Small intestine (tissue), 16 donors: ENCODE measurements around the gene NANOS3. TPM values are rescaled to one million over a fixed set of nuclear protein-coding genes. Genes with fewer than 3 reads are reported as not detected.

Experiments used
- DNase-seq, 2 donors: peaks; one replicate each; pipeline versions ENCODE4 v3.0.0 to v3.0.0-alpha.2; 2013
- FAIRE-seq: peaks from 2 replicates; lab custom pipeline; 2012; peaks lifted over from hg19 to GRCh38; lab: Jason Lieb, UNC
- H3K27ac ChIP-seq, 3 donors: one replicate each; pipeline ENCODE4 v1.5.1; 2013; ENCODE audit warnings: low read length in 2 of 3, mild to moderate bottlenecking in 2 of 3, control low read depth in 1 of 3, inconsistent platforms in 1 of 3, low read depth in 1 of 3, moderate library complexity in 1 of 3
- H3K27me3 ChIP-seq, 3 donors: one replicate each; pipeline ENCODE4 v1.6.1; 2013; ENCODE audit warnings: low read length in 3 of 3, inconsistent platforms in 1 of 3; ENCODE audit not compliant: control insufficient read depth in 3 of 3, insufficient read depth in 3 of 3
- H3K36me3 ChIP-seq, 3 donors: one replicate each; pipeline ENCODE4 v1.6.1; 2013; ENCODE audit warnings: low read length in 3 of 3, inconsistent platforms in 1 of 3, low read depth in 1 of 3, mild to moderate bottlenecking in 1 of 3, moderate library complexity in 1 of 3; ENCODE audit not compliant: control insufficient read depth in 3 of 3, insufficient read depth in 2 of 3
- H3K4me1 ChIP-seq, 3 donors: one replicate each; pipeline ENCODE4 v1.6.1; 2013; ENCODE audit warnings: low read length in 2 of 3, inconsistent platforms in 1 of 3, low read depth in 1 of 3, mild to moderate bottlenecking in 1 of 3, moderate library complexity in 1 of 3; ENCODE audit not compliant: control insufficient read depth in 3 of 3, insufficient read depth in 2 of 3
- H3K4me3 ChIP-seq, 3 donors: one replicate each; pipeline ENCODE4 v1.5.1; 2013; ENCODE audit warnings: low read length in 3 of 3, control low read depth in 1 of 3, inconsistent platforms in 1 of 3, low read depth in 1 of 3, mild to moderate bottlenecking in 1 of 3, moderate library complexity in 1 of 3
- H3K9me3 ChIP-seq, 2 donors: one replicate each; pipeline ENCODE4 v1.6.1; 2013; ENCODE audit warnings: low read depth in 1 of 2, low read length in 1 of 2; ENCODE audit not compliant: control insufficient read depth in 2 of 2, insufficient read depth in 1 of 2
- WGBS, 3 donors: extraction: QIAGEN DNeasy Blood & Tissue Kit; methylation state at CpG; one replicate each; pipeline ENCODE4 v1.1.7; 2013; 5-methylcytosine and 5-hydroxymethylcytosine counted together
- long read RNA-seq, 10 donors: transcript quantifications; one replicate each; lab custom pipeline, GENCODE V29; 2026
- polyA plus RNA-seq, 4 donors: library from polyadenylated mRNA; stranded (reverse) in 3 of 4; unstranded in 1 of 4; fragments of 200-250 nt in 3 of 4; fragments of 120-200 nt in 1 of 4; gene quantifications; one replicate each; pipeline versions ENCODE4 v1.2.1 to v1.2.3, GENCODE V29; 2013
- donor health status: healthy with polysubstance abuse.
- donor health status: control.
- donor health status: control.
- donor health status: Bipolar disorder and iron deficiency.
- donor health status: healthy.

The NANOS3 gene
- 1 to 10 TPM in 1 of 4 donors, under 1 TPM in 1, not detected in 2; 0.45 to 1.0 TPM for polyA plus RNA-seq
- long read RNA-seq, donor 1, result 0 reads
- long read RNA-seq, donor 2, result 0 reads
- long read RNA-seq, donor 3, result 0 reads
- long read RNA-seq, donor 4, result 0 reads
- long read RNA-seq, donor 5, result 0 reads
- long read RNA-seq, donor 6, partial matches to known transcripts, result 0 of 1 reads
- long read RNA-seq, donor 6, other reads (novel, unspliced or antisense), result 0 of 1 reads
- long read RNA-seq, donor 7, result 0 reads
- long read RNA-seq, donor 8, result 0 reads
- long read RNA-seq, donor 9, result 0 reads
- long read RNA-seq, donor 10, result 0 reads

DNA sequence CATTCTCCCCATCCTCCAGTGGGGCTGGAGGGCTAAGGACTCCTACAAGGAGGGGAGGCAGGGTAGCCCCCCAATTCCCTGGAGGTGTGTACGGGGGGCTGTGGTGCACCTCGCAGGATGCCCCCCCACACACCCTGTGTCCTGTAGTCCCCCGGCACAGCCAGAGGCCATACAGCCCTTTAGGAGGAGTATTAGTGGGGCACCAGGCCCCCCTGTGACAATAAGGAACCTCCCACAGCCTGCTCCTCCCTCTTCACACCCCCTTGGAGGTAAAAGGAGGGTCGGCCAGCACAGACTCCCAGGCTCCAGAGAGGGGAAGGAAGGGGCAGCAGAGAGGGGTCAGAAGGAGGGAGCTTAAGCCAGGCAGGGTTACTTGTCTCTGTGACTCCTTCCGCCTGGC is at the start of gene NANOS3:
TSS of gene NANOS3 (plus strand) at position 301 of the 400 bp plus-strand sequence. CDS start 115 bp downstream, outside the sequence.
- Histone ChIP-seq H3K4me1 (peaks cover 0 to 19% (median 6%) of the 10 kb centered on the region in 3 donors), H3K27ac (no peak within 1 kb of the TSS), H3K27me3 (peaks cover 0 to 2% (median 0%) of the 10 kb centered on the region in 3 donors), H3K36me3 (no peaks in the 10 kb centered on the region), H3K4me3 (no peak within 1 kb of the TSS), H3K9me3 (no peaks in the 10 kb centered on the region)
- DNase-seq (no peak), FAIRE-seq (no peak)
- WGBS, 3 donors, result 18 to 47% (median 44%) methylated on average over 4 to 5 of the region's 5 CpGs

DNA sequence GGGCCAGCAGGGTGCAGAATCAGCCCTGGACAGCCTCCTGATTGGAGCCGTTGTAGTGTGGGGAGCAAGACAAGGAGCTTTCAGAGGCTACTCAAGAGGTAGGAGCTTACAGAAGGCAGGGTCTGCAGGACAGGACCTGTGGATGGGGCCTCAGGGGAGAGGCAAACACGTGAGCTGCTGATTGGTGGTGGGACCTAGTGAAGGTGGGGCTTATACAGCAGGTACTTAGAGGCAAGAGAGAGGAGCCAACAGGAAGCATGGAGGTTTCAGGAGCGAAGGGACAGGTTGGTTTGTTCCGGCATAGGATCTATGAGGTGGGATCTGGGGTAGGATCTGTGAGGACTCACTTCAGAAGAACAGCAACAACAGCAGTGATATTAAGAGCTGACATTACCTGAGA is 49.3 kb upstream of the NANOS3 start:
- FAIRE-seq (no peak), DNase-seq (peak in 1 of 2 donors; percentile 38)
- 80 to 88% (median 85%) methylated on average over 4 of the region's 4 CpGs for WGBS, 3 donors
- H3K36me3 ChIP-seq, result peaks cover 0 to 76% (median 7%) of the 10 kb centered on the region in 3 donors
- H3K4me1 ChIP-seq, result peaks cover 0 to 5% (median 0%) of the 10 kb centered on the region in 3 donors
- H3K27ac ChIP-seq, result no peak overlapping the region
- no peaks in the 10 kb centered on the region for H3K27me3 ChIP-seq
- no peaks in the 10 kb centered on the region for H3K9me3 ChIP-seq
- no peak overlapping the region for H3K4me3 ChIP-seq

DNA sequence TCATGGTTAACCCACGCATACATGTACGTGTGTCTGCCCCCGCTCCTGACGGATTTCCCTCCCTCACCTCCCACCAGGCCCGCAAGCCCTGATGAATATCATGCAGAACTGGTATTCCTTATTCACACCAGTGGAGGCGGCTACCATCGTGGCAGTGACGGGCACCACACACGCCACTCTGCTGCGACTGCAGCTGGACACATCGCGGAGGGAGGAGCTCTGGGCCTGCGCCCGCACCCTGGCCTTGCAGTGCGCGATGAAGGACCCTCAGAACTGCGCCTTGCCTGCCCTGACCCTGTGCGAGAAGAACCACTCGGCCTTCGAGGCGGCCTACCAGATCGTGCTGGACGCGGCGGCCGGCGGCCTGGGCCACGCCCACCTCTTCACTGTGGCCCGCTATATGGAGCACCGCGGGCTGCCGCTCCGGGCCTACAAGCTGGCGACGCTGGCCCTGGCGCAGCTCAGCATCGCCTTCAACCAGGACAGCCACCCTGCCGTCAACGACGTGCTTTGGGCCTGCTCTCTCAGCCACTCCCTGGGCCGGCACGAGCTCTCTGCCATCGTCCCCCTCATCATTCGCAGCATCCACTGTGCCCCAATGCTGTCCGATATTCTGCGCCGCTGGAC is 46.7 kb upstream of the NANOS3 start:
- 95 to 96% (median 95%) methylated on average over 40 to 47 of the region's 47 CpGs for WGBS, 3 donors
- peaks cover 0 to 76% (median 7%) of the 10 kb centered on the region in 3 donors for H3K36me3 ChIP-seq
- H3K27ac ChIP-seq, result no peak overlapping the region
- peaks cover 0 to 15% (median 2%) of the 10 kb centered on the region in 3 donors for H3K4me1 ChIP-seq
- H3K4me3 ChIP-seq, result no peak overlapping the region
- no peak for FAIRE-seq
- no peak for DNase-seq
- no peaks in the 10 kb centered on the region for H3K9me3 ChIP-seq
- H3K27me3 ChIP-seq, result no peaks in the 10 kb centered on the region

DNA sequence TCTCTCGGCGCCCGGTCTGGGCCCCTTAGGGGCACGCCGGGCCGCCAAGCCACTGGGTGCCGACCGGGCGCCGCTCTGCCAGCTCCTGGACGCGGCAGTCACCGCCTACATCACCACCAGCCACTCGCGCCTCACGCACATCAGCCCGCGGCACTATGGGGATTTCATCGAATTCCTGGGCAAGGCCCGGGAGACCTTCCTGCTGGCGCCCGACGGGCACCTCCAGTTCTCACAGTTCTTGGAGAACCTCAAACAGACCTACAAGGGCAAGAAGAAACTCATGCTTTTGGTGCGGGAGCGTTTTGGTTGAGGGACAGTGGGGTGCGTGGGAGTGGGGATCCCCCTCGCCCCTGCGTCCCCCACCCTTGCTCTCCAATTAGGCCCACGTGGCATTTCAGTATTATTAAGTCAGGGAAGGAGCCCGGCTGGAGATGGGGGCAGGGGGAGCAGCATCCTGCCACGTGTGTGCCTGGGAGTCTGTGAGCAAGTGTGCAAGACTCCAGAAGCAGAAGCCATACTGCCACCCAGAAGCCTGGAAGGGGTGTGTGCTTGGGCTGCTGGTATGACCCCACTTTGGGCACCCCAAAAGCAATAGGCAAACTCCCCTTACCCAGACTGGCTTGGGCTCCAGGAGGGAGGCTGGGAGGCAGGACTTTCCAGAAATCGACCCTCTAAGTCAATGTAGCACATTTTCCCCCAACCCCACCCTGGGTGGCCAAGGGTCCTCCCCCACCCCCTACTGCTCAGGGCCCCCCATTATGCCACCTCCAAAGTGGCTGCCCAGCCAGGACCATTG is 46.0 kb upstream of the NANOS3 start:
- DNase-seq, result peak in 1 of 2 donors; percentile 26

DNA sequence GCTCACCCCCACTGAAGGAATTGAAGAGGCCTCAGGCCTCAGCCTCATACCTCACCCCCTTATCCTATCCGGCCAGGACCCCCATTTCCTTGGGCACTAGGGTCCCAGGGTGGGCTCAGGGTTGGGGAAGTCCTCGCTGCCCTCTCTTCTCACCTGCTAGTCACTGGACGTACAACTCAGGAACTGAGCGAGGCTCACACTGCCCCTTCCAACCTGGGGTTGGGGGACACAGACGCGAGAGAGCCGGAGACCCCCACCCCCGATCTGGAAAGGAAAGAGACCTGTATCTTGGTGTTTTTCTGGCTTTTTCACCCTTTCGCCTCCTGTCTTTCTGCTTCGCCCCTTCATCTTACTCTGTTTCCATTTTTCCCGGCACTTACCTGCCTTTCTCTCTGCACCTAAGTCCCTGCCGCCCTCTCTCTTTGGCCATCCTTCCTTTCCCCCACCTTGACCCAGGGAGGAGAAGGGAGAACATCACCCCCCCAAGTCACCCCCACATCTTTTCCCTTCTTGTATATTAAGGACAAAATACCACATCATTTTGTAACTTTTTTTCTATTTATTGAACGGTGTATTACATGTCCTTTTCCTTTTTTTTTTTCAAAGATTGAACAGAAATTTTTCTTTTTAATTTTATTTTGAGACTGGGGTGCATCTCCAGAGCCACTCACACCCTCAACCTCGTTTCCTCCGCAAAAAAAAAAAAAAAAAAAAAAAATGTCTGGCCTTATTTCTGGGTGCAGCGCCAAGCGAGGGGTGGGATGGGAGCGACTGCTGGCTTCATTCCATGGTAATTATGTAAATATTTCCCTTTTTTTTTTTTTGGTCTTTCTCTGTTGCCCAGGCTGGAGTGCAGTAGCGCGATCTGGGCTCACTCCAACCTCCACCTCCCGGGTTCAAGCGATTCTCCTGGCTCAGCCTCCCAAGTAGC is 45.1 kb upstream of the NANOS3 start:
- peak in 1 of 2 donors; percentile 21 for DNase-seq
- H3K36me3 ChIP-seq, result peaks cover 0 to 77% (median 7%) of the 10 kb centered on the region in 3 donors
- H3K27me3 ChIP-seq, result no peaks in the 10 kb centered on the region
- H3K27ac ChIP-seq, result no peak overlapping the region
- no peaks in the 10 kb centered on the region for H3K9me3 ChIP-seq
- no peak overlapping the region for H3K4me3 ChIP-seq
- peaks cover 0 to 19% (median 2%) of the 10 kb centered on the region in 3 donors for H3K4me1 ChIP-seq
- FAIRE-seq, result no peak
- 77 to 84% (median 82%) methylated on average over 22 of the region's 22 CpGs for WGBS, 3 donors

More for the DNA sequence above, 46.0 kb upstream of the NANOS3 start:
- no peak overlapping the region for H3K27ac ChIP-seq
- H3K27me3 ChIP-seq, result no peaks in the 10 kb centered on the region
- peaks cover 0 to 76% (median 7%) of the 10 kb centered on the region in 3 donors for H3K36me3 ChIP-seq
- FAIRE-seq, result no peak
- H3K4me3 ChIP-seq, result no peak overlapping the region
- H3K4me1 ChIP-seq, result peaks cover 0 to 15% (median 2%) of the 10 kb centered on the region in 3 donors
- no peaks in the 10 kb centered on the region for H3K9me3 ChIP-seq
- 89 to 92% (median 90%) methylated on average over 32 of the region's 32 CpGs for WGBS, 3 donors

DNA sequence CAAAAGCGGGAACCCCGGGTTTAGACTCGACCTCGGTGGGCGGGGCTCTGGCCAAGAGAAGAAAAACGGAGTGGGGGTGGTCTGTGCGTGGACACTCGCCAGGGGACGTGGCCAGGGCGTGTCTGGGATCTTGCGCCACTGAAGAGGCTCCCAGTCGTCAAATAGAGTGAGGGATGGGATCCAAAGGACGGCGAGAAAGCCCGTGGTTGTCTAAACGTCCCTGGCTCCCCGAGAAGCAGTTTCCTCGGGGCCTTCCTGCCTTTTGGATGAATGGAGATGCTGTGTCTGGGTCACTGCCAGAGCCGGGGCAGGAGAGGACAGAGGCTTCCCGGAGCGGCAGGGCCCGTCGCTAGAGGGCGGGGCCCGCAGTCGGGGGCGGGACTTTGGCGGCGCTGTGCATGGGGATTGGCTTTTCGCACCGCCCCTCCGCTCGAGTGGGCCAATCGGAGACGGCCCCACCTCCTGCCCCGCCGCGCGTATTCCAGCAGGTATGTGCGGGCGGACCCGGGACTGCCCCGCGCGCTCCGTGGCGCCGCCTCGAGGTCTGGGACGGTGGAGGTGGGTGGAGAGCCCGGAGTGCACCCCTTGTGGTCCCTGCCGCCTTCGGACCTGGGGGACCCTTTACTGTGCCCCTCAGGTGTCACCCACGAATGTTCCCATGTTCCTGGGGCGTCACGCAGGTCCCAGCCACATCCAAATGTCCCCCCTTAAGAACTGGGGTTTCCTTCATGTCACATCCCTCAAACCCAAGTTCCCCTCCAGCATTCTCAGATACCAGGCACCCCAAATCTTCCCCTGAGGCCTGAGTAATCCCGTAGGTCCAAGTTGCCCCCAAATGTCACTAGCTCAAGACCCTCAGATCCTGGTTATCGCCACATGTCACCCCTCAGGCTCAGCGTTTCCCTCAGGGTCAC is 43.3 kb upstream of the NANOS3 start:
- Histone ChIP-seq H3K36me3 (peaks cover 0 to 83% (median 7%) of the 10 kb centered on the region in 3 donors), H3K4me1 (peaks cover 2 to 15% (median 6%) of the 10 kb centered on the region in 3 donors), H3K9me3 (no peaks in the 10 kb centered on the region), H3K27me3 (no peaks in the 10 kb centered on the region), H3K4me3 (peak overlapping the region in 2 of 3 donors; percentile 36 to 38), H3K27ac (peak overlapping the region; percentile 24 to 95 (median 74))
- no peak for FAIRE-seq
- WGBS, 3 donors, result 5 to 7% (median 6%) methylated on average over 40 to 59 of the region's 59 CpGs
- peak; percentile 91 to 96 for DNase-seq
